ENCODE results near the gene ZNF329.

The ZNF329 gene

GRCh38 chr19:58108546-58108817, 42.1 kb downstream of the ZNF329 start:
- Histone ChIP-seq H3K27me3 (replicated peaks) (no peaks in the 10 kb centered on the region), H3K36me3 (replicated peaks) (no peaks in the 10 kb centered on the region), H3K4me3 (ENCODE audit: low read depth, low read length) (no peak overlapping the region), H3K27ac (no peak overlapping the region)
- in situ Hi-C loops (cut with HindIII; ENCODE audit: low pct_ligation_motif_present, low sequenced_read_pairs): no loop called here
- DNase-seq: no peak
- TF ChIP-seq, protein P1, sequence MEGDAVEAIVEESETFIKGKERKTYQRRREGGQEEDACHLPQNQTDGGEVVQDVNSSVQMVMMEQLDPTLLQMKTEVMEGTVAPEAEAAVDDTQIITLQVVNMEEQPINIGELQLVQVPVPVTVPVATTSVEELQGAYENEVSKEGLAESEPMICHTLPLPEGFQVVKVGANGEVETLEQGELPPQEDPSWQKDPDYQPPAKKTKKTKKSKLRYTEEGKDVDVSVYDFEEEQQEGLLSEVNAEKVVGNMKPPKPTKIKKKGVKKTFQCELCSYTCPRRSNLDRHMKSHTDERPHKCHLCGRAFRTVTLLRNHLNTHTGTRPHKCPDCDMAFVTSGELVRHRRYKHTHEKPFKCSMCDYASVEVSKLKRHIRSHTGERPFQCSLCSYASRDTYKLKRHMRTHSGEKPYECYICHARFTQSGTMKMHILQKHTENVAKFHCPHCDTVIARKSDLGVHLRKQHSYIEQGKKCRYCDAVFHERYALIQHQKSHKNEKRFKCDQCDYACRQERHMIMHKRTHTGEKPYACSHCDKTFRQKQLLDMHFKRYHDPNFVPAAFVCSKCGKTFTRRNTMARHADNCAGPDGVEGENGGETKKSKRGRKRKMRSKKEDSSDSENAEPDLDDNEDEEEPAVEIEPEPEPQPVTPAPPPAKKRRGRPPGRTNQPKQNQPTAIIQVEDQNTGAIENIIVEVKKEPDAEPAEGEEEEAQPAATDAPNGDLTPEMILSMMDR (IDR thresholded peaks at IDR 0.05; ENCODE audit: low read depth, low read length, missing control alignments): no peak

- Histone ChIP-seq H3K36me3 (replicated peaks) (no peaks in the 10 kb centered on the region), H3K27ac (no peak overlapping the region), H3K27me3 (replicated peaks) (no peaks in the 10 kb centered on the region), H3K4me3 (ENCODE audit: low read depth, low read length) (no peak overlapping the region)
- in situ Hi-C loops (cut with HindIII; ENCODE audit: low pct_ligation_motif_present, low sequenced_read_pairs): no loop called here
- TF ChIP-seq, protein P1 (IDR thresholded peaks at IDR 0.05; ENCODE audit: low read depth, low read length, missing control alignments): no peak
- DNase-seq: no peak
Measured at GRCh38 chr19:58107778-58108545, 42.6 kb downstream of the ZNF329 start.

GRCh38 chr19:58098682-58098998, 51.9 kb downstream of the ZNF329 start:
- H3K27me3 ChIP-seq (replicated peaks): no peaks in the 10 kb centered on the region
- peak overlapping the region; percentile 89 for H3K4me3 ChIP-seq (ENCODE audit: low read depth, low read length)
- TF ChIP-seq, protein P1 (IDR thresholded peaks at IDR 0.05; ENCODE audit: low read depth, low read length, missing control alignments): no peak
- no peaks in the 10 kb centered on the region for H3K36me3 ChIP-seq (replicated peaks)
- no peak for DNase-seq
- in situ Hi-C loops (cut with HindIII; ENCODE audit: low pct_ligation_motif_present, low sequenced_read_pairs): no loop called here
- peak overlapping the region; percentile 95 for H3K27ac ChIP-seq

GRCh38 chr19:58097781-58098681, 52.6 kb downstream of the ZNF329 start, which contains the start of gene ZSCAN18:
ZSCAN18 (minus strand) TSS chr19:58098231; CDS start chr19:58090267, 7,964 bp downstream.
- in situ Hi-C loops (cut with HindIII; ENCODE audit: low pct_ligation_motif_present, low sequenced_read_pairs): no loop called here
- H3K4me3 ChIP-seq (ENCODE audit: low read depth, low read length): peak within 1 kb of the TSS; percentile 89
- TF ChIP-seq, protein P1 (IDR thresholded peaks at IDR 0.05; ENCODE audit: low read depth, low read length, missing control alignments): no peak

DNA sequence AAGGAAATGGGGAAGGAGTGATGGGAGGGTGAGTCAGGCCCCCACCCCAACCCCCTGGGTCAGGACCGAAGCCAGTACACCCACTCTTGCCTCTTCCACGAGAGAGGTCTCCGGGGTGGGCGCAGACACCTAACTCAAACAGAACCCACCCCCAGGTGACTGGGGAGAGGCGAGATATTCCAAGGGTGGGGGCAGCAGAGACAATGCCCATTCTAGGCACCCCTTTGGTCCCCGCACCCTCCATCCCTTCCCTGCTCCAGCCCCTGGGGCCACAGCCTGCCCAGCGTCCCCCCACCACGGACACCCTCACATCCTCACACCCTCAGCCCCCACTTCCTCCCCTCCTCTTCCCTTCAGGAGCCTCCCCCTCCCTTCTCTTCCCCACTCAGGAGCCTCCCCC, 53.2 kb downstream of the ZNF329 start:
- Histone ChIP-seq H3K4me3 (ENCODE audit: low read depth, low read length) (peak overlapping the region; percentile 89), H3K36me3 (replicated peaks) (no peaks in the 10 kb centered on the region), H3K27me3 (replicated peaks) (no peaks in the 10 kb centered on the region), H3K27ac (no peak overlapping the region)
- no peak for DNase-seq
- TF ChIP-seq, protein P1 (IDR thresholded peaks at IDR 0.05; ENCODE audit: low read depth, low read length, missing control alignments): no peak
- in situ Hi-C loops (cut with HindIII; ENCODE audit: low pct_ligation_motif_present, low sequenced_read_pairs): no loop called here

More at GRCh38 chr19:58097781-58098681, 52.6 kb downstream of the ZNF329 start, which contains the start of gene ZSCAN18:
- H3K36me3 ChIP-seq (replicated peaks): no peaks in the 10 kb centered on the region
- no peaks in the 10 kb centered on the region for H3K27me3 ChIP-seq (replicated peaks)
- H3K27ac ChIP-seq: peak within 1 kb of the TSS; percentile 95
- peak; percentile 98 for DNase-seq
